ENCODE data around the gene CACNA2D3.

- TF ChIP-seq, protein P1, sequence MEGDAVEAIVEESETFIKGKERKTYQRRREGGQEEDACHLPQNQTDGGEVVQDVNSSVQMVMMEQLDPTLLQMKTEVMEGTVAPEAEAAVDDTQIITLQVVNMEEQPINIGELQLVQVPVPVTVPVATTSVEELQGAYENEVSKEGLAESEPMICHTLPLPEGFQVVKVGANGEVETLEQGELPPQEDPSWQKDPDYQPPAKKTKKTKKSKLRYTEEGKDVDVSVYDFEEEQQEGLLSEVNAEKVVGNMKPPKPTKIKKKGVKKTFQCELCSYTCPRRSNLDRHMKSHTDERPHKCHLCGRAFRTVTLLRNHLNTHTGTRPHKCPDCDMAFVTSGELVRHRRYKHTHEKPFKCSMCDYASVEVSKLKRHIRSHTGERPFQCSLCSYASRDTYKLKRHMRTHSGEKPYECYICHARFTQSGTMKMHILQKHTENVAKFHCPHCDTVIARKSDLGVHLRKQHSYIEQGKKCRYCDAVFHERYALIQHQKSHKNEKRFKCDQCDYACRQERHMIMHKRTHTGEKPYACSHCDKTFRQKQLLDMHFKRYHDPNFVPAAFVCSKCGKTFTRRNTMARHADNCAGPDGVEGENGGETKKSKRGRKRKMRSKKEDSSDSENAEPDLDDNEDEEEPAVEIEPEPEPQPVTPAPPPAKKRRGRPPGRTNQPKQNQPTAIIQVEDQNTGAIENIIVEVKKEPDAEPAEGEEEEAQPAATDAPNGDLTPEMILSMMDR (conservative IDR thresholded peaks at IDR 0.05), result no peak
- no peak for TF ChIP-seq EZH2 (IDR thresholded peaks at IDR 0.05; ENCODE audit: low read depth)
These were observed 509.9 kb downstream of the CACNA2D3 start for GRCh38 chr3:54632326-54632665.

Measured in PC-9 (cell line).